ENCODE measurements around the gene CEACAM1.
"Not testable (repeated sequence)": the region's sequence is repeated elsewhere in the genome, so short reads cannot be mapped to it uniquely, and the experiment has no call there.

Gene CEACAM1

DNA sequence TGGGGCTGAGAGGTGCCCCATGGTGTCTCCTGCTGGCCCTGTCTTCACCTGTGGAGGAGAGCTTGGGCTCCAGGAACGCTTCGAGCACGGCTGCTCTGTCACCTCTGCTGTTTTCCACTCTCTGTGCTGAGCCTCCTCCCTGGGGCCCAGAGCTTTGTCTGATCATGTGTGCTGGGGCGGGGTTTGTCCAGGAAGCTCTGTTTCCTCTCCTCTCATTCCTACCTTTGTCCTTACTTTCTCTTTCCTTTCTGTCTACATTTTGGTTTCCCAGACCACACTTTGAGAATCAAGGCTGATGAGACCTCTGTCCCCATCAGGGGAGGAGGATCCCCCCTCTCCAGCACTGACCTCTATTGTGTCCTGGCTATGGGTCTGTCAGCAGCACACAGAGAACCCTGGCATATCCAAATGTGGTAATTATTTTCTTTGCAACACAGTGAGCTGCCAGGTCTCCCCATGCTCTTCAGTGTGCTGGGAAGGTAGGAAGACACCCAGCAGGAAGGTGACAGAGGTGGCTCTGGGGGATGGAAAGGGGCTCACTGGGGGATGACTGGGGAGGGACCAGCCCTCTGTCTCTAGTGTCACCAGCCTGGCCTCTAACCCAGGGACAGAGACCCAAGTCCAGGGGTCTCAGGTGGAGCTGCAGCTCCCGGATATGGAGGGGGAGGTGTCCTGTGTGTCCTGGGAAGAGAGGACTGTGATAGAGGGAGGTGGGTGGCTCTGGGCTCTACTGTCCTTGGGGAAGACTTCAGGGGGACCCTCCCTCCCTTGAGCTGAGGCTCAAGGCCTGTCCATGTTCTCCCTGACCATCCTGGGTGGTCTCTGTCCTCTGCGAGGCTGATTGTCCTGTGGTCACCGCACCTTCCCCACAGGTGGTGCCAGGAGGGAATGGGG lies at the start of gene CEACAM1:
TSS of gene CEACAM1 (minus strand) at position 128 of the 894 bp plus-strand sequence. CDS start at position 21, 107 bp downstream.
- peak; percentile 61 for DNase-seq

DNA sequence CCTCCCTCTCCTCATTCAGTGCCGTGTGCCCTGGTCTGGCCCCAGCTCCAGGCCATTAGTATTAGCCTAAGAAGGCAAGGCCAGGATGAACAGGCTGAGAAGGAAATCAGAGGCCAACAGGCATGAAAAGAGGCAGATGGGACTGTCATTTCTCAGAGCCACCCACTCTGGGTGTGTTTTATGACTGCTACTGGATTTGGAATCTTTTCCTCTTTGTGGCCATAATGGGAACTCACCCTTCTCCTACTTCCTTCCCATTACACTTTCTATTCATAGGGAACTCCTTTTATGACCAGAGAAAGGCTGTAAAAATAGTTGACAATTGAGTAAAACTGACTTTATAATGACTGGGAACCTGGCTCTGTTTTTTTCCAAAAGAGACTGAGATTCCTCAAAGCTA lies 48.7 kb upstream of the CEACAM1 start:
- DNase-seq, result no peak

DNA sequence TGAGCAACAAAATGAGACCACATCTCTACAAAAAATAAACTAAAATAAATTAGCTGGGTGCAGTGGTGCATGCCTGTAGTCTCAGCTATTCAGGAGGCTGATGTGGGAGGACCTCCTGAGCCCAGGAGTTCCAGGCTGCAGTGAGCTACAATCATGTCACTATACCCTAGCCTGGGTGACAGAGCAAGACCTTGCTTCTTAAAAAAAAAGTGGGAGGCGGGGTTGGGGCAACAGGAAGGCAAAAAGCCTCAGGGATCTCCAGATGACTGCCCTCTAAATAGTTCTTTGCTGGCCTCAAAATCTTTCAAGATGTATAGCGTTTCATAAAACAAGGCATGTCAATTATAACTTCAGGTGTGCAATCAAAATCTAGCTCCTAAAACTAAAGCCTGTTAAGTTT lies 48.0 kb upstream of the CEACAM1 start:
- no peak for DNase-seq

DNA sequence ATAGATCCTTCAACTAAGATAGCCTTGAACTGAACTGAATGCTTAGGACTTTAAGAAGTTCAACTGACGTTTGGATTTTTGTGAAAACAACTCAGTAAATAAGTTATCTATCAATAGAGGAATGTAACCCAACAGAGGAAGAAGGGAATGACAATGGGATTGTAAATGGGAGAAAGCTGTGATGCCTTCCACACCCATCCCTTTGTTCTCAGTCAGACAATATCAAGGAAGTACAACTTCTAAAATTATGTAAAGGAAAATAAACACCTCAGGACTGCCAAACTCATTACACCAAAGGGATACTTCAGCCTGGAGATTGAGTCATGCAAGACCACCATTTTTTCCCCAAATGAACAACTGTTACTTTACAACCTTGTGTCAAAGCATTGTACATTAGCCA lies 45.4 kb upstream of the CEACAM1 start:
- no peak for DNase-seq

DNA sequence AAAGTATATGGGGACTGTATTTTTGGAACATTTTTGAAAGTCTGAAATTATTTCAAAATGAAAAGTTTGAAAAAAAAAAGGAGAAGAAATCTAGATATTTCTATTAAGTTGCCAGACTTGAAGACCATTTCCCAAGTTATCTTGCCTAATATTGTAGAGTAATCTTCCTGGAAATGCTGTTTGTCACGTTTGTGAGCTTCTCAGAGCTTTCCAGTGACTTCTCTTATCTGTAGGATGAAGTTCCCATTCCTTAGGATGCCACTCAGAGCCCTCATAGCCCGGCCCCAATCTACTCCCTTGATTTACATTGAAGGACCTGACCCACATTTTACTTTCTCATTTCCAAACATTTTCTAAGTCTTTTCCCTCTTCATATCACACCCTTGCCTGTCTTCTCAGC lies 42.8 kb upstream of the CEACAM1 start:
- no peak for DNase-seq

DNA sequence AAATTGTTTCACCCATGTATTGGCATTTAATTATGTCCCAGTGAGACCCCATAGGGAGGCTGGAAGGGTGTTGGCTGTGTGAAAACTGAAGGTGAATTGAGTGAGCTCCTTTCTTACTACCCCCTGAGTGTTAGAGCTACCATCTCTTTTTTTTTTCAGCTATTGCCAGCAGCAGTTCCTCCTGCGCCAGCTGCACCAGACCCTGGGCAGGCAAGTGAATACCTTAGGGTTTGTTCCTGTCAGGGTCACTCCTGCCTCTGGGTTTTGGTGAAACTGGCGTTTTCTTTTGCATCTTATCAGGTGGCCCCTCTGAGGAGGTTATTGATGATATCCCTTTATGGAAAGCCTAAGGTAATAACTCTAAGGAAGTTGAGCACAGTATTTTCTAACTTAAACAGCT lies 40.9 kb upstream of the CEACAM1 start:
- DNase-seq, result no peak

DNA sequence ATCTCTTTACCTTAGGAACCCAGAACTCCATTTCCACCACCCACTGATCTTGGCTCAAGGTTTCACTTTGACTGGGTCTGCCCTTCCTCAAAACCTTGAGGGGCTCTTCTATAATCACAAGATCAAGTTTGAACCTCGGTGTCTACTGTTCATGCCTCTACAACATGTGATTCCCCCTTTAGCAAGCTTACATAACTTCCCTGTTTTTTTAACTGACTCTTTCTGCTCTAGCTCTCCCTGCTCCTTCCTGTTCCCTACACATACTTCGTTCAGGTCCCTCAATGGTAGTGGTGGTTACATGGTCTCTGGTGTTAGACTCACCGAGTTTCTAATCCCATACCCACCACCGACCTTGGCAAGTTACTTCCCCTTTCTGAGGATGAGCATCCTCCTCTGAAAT lies 39.7 kb upstream of the CEACAM1 start:
- DNase-seq, result no peak

DNA sequence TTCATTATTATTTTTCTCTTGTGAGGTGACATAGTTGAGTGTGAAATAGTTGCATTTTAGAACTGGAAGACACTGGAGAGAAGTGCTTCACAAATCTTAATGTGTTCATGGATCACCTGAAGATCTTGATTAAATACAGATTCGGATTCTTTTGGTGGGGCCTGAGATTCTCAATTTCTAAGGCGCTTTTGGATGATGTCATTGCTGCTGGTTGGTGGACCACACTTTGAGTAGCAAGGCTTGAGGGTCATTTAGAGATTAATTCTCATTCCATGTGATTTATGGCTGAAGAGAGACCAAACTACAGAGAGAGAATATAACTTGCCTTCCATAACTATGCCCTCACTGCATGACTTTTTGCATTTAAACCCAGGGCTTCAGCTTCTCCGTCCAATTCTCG lies 39.3 kb upstream of the CEACAM1 start:
- DNase-seq, result no peak

DNA sequence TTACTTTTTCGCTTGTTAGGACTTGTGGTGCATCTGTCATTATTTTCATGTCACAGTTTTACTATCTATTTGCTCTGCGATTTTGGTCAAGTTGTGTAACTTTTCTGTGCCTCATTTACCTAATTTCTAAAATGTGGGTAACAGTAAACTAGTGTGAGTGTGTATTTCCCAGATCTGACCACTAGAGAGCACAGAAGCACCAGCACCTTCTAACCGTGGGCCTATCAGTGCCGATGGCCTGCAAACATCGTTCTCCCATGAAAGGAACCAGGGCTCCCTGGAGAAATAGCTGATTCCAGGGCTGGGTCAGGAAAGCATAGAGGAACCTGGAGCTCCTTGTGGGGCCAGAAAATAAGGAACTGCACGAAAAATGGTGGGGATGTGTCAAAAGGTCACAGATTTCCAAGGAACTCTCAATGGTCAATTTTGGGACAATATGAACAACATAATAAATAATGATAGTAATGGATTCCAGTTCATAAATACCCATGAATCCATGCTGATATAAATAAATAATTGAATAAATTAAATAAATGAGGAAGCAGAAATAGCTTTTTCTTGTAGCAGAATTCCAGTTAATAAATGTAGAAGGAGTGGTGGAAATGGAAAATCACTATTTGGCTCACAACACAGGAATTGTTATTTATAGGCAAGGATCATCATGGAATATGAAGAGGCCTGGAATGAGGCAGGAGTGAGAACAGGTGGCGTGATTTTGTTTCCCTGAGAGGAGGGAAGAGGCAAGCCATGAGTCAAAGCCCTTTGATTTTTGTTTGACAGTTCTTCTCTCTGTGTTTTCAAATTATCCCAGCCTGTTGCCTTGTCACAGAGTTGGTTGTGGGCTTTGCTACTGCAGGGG lies 35.3 kb upstream of the CEACAM1 start:
- no peak for DNase-seq

DNA sequence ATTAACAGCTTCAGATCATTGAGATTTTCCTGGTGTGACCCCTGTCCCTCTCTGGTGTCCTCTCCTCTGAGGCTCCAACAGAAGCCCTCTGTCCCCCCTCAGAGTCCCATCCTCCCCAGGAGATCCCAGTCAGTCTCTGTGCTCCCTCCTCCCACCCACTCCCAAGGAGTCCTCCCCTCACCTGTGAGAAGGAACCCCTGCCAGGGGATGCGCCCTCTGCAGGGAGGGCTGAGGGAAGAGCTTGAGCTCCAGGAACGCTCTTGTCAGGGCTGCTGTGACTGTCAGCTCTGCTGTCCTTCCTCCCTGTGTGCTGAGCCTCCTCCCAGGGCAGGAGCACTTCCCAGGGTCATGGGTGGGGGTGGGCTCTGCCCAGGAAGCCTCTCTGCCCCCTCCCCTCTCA lies 33.2 kb upstream of the CEACAM1 start:
- DNase-seq, result no peak

DNA sequence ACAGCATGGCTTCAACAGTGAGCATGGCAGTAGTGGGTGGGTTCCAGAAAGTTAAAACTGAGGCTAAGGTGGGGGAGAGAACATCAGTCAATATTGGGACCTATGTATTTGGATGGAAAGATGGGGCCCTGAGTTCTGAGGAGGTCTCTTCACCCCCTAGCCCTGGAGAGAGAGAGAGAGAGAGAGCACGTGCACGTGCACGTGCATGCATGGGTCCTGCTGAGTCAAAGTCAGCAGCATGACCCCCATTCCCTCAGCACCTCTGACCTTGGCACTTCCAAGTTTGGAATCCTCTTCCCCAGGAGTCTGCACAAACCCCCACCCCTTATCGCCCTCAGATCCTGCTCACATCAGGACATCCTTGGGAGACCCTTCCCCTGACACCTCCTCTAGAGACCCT lies 32.5 kb upstream of the CEACAM1 start:
- DNase-seq, result no peak

DNA sequence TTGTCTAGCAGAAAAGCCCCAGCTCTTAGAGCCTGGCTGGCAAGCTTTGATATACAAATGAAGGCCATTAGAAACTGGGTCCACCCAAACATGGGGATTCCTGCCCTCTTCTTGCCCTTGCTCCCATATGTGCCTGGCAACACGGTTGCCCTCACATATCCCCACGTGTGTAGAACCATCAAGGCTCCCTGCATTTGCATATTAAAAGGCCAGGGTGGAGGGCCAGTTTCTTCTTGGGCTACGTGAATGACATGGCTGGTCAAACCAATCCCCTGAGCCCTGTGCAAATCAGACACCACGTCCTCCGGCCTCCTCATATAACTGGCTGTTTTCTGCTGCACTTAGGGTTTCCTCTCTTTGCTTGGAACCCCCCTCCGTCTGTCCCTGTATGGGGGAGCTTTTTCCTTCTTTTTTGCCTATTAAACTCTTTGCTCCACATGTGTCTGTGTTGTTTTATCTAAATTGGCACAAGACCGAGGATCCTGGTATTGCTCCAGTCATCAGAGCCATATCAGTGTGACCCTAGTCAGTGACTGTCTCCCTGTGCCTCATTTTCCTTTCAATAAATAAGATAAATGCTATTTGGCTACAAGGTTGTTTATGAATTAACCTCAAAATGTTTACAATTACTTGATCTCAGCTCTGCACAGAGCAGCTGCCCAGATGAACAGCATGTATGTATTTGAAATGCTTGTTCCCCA lies 30.3 kb upstream of the CEACAM1 start:
- DNase-seq, result no peak

DNA sequence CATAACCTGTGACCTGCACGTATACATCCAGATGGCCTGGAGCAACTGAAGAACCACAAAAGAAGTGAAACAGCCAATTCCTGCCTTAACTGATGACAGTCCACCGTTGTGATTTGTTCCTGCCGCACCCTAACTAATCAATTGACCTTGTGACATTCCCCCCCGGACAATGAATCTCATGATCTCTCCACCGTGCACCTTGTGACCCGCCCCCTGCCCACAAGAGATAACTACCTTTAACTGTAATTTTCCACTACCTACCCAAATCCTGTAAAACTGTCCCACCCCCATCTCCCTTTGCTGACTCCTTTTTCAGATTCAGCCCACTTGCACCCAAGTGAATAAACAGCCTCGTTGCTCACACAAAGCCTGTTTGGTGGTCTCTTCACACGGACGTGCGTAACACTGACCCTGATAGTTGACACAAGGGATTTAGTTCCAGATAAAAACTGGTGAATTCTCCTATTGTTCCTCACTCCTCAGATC lies 29.1 kb upstream of the CEACAM1 start:
- not testable (repeated sequence) for DNase-seq

DNA sequence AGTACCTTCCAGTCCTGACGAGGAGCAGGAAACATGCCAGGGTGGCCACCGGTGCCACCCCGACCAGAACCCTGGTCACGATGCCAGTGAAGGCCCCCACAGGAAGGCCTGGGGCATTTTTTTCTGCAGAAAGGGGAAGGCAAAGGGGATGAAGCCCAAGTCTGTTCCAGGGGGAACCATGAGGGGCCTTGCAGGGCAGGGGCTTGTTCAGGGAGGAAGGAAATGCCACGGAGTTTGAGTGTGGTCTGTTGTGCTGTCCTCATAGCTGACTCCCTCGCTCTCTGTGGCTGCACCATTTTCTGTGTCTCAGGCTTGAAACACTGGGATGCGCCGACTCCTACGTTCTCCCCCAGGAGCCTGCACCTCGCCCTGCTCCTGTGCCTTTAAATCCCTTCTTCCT lies 27.5 kb upstream of the CEACAM1 start:
- no peak for DNase-seq

DNA sequence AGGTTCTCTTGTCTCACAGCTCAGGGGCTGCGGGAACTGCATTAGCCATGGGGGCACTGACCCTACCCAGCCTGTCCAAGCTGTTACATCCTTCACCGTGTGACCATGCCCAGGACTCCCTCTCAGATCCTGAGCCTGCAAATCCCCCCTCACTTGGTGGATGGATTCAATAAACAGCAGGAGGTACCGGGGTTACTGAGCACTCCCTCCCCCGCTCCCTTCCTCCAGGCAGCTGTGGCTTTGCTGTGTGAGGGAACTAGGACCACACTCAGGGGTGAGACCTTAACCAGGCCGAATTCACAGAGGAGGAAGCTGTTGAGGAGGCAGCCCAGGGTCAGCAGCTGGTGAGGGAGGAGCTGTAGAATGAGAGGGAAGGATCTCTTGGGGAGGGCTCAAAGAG lies 27.0 kb upstream of the CEACAM1 start:
- no peak for DNase-seq

DNA sequence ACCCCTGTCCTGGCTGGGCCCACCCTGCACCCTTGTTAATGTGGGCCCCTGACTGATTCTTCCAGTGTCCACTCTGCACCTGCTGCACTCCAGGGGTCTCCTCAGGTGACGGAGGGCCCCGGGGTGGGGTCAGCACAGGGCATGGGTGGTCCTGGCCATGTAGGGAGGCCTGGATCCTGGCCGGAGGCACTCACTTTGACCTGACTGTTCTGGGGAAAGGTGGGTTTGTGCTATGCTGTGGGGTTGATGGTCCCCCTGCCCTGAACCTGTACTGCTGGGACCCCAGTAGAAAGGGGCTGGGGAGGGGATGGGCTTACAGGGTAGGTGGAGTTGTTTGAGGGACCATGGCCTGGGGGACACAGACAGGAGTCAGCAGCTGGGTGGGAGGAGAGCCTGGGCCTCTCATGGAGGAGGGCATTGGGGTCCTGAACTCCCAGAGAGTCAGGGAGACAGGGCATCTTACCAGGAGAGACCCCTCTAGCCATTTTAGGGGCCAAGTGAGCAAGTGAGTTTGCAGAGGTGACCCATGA lies 25.8 kb upstream of the CEACAM1 start:
- DNase-seq, result no peak

DNA sequence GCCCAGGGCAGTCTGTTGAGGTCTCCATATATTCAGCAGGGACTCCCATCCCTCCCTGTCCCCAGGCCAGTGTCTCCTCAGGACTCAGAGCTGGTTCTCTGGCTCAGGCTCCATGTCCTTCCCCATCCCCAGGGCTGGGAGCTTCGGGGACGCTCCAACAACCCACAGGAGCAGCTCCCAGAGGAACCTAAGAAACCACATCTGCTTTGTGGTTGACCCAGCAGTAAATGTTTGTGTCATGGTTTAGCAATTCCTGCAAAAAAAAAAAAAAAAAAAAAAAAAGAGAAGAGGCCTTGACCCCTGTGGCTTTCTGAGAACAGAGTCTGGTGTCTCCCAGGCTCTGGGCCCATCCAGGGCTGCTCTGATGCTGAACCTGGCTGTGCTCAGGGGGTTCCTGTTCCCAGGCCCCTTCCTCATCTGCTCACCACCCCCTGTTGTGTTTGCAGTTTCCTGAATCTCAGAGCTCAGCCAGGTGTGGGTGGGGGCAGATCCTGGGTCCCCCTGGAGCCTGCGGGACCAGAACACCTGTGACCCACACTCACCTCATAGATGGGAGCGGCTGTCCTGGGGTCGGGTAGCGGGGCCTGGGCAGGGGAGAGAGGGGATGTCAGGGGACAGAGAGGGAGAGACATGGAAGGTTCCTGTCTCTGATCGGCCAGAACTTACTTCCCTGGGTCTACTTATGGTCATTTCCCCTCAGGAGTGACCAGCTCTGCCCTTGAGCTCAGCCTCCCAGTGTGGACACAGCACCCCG lies 25.2 kb upstream of the CEACAM1 start:
- no peak for DNase-seq

DNA sequence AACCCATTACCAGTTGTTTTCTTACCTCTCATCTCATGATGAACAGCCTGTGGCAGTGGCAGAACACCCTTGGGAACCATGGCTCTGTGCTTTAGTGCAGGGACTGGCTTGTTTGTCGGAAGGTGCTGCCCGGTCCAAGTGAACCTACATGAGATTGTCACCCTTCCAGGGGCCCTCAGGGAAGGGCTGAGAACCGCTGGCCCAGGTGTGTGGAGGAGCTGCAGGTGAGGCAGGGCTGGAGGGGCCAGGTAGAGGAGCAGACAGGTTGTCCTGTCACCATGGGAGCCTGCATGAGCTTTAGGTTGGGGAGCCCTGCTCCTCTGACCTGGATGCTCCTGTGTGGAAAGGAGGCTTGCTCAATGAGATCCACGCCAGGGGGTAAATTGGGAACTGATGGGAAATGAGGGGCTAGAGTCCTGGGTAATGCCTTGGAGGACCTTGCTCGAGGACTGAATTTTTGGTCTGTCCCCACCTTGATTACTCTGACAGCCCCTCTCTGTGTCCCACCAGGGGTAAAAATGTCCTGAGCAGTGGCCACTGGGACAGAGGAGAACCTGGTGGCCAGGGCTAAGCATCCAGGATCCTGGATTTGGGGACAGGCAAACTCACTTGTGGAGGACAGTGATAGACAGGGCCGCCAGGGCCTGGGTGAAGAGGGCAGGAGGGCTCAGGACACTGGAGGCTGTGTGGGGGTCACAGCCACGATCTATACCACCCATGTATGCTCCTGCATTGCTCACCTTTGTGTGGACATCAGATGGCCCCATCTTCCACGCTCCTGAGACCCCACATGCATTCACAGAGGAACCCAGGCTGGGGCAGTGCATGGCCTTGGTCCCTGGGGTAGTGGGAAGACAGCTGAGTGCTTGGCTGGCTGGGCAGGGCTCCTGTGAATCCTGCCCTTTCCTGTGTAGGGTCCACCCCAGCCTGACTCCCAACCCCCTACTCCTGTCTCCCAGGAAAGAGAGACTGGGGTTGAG lies 24.1 kb upstream of the CEACAM1 start:
- no peak for DNase-seq

DNA sequence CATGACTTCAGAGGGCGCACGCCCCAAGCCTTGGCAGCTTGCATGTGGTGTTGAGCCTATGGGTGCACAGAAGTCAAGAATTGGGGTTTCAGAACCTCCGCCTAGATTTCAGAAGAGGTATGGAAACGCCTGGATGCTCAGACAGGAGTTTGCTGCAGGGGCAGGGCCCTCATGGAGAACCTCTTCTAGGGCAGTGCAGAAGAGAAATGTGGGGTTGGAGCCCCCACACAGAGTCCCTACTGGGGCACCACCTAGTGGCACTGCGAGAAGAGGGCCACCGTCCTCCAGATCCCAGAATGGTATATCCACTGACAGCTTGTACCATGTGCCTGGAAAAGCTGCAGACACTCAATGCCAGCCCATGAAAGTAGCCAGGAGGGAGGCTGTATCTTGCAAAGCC lies 22.2 kb upstream of the CEACAM1 start:
- not testable (repeated sequence) for DNase-seq

DNA sequence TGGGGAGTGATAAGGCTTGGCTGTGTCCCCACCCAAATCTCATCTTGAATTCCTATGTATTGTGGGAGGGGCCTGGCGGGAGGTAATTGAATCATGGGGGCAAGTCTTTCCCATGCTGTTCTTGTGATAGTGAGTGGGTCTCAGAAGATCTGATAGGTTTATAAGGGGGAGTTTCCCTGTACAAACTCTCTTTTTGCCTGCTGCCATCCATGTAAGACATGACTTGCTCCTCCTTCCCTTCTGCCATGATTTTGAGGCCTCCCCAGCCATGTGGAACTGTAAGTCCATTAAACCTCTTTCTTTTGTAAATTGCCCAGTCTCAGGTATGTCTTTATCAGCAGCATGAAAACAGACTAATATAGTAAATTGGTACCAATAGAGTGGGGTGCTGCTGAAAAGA lies 20.8 kb upstream of the CEACAM1 start:
- not testable (repeated sequence) for DNase-seq

DNA sequence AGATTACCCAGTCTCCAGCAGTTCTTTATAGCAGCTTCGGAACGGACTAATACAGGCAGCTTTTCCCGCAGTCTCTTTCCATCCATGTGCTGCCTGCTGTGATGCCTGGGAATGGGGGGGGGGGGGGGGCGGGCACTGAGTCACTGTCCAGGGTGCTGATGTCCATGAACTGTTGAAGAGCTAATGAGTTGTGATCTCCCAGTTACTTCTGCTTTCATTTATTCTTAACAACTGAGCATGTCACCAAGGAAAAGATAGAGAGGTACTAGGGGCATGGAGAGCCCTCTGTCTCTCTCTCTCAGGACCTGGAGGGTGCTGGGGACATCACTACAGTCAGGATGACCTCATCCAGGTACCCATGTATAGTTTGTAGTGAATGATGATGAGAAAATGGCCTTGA lies 20.3 kb upstream of the CEACAM1 start:
- no peak for DNase-seq

Measured in NCI-H2029 (cell line).